Testis (tissue), 3 donors: ENCODE results near the gene A2M. TPM values are rescaled to one million over a fixed set of nuclear protein-coding genes. Genes with fewer than 3 reads are reported as not detected.

ENCODE experiments used
- DNase-seq: peaks from one replicate; pipeline ENCODE4 v3.0.0-alpha.2; 2019
- H3K27ac ChIP-seq, 2 donors: fragments of 200-600 bp; sonication (generic); one replicate each; pipeline ENCODE4 v1.5.1; 2019
- H3K27me3 ChIP-seq: fragments of 200-600 bp; sonication (generic); one replicate; pipeline ENCODE4 v1.5.1; 2019
- H3K36me3 ChIP-seq: fragments of 200-600 bp; sonication (generic); one replicate; pipeline ENCODE4 v1.5.1; 2017; ENCODE audit warnings: low read depth; ENCODE audit errors: missing control alignments
- H3K4me1 ChIP-seq: fragments of 200-600 bp; sonication (generic); one replicate; pipeline ENCODE4 v1.5.1; 2019
- H3K4me3 ChIP-seq, 2 donors: fragments of 200-600 bp; sonication (generic); one replicate each; pipeline ENCODE4 v1.5.1; 2017 to 2019
- H3K9me3 ChIP-seq: fragments of 200-600 bp; sonication (generic); one replicate; pipeline ENCODE4 v1.5.1; 2017
- POLR2A ChIP-seq: fragments of 450-650 bp; IDR thresholded peaks from one replicate; pipeline ENCODE4 v1.6.1; 2017; ENCODE audit warnings: antibody characterized with exemption, mild to moderate bottlenecking, moderate library complexity
- WGBS, 2 donors: methylation state at CpG; one replicate each; pipeline ENCODE4 v1.1.5; 2018; 5-methylcytosine and 5-hydroxymethylcytosine counted together
- intact Hi-C: fragments of 100-400 bp; cut with DNase I; formaldehyde crosslinking; loops from one replicate; pipeline ENCODE4 v1.15.1; 2023; ENCODE audit warnings: low total_unique reads
- polyA plus RNA-seq: library from polyadenylated mRNA; stranded (reverse); fragments of 350-450 nt; fragmentation: Illumina TruSeq; extraction: RNeasy Lipid Tissue Mini Kit (QIAGEN cat#74804); gene quantifications from one replicate; pipeline ENCODE4 v1.2.3, GENCODE V29; 2014; ENCODE audit warnings: low read depth, low replicate concordance; ENCODE audit not compliant: insufficient read depth
- total RNA-seq, 2 donors: library from RNA; depleted of rRNA; stranded (reverse); fragments of >200 nt; gene quantifications; one replicate each; pipeline ENCODE4 v1.2.3, GENCODE V29; 2016
- TF ChIP-seq, protein P1 (sequence below), 3 experiments: fragments of 450-650 bp in 2 of 3; fragments of 200-600 bp in 1 of 3; sonication (generic) in 1 of 3; IDR thresholded peaks; one replicate each; pipeline ENCODE4 v1.5.1; 2016 to 2019; ENCODE audit warnings: antibody characterized with exemption in 3 of 3, mild to moderate bottlenecking in 2 of 3, moderate library complexity in 1 of 3

Gene A2M
- total and polyA plus RNA-seq, 3 donors from 2014 or later = 64.2 to 200 (median 151) TPM

GRCh38 chr12:9114946-9115345, 773 bp downstream of the A2M start:
- Histone ChIP-seq H3K4me1 (peaks cover 28% of the 10 kb centered on the region), H3K4me3 (peak overlapping the region; percentile 2 to 51), H3K27me3 (no peaks in the 10 kb centered on the region), H3K9me3 (no peaks in the 10 kb centered on the region), H3K27ac (peak overlapping the region; percentile 46 to 47), H3K36me3 (no peaks in the 10 kb centered on the region)
- no peak for DNase-seq
- TF ChIP-seq POLR2A = no peak
- TF ChIP-seq, protein P1, sequence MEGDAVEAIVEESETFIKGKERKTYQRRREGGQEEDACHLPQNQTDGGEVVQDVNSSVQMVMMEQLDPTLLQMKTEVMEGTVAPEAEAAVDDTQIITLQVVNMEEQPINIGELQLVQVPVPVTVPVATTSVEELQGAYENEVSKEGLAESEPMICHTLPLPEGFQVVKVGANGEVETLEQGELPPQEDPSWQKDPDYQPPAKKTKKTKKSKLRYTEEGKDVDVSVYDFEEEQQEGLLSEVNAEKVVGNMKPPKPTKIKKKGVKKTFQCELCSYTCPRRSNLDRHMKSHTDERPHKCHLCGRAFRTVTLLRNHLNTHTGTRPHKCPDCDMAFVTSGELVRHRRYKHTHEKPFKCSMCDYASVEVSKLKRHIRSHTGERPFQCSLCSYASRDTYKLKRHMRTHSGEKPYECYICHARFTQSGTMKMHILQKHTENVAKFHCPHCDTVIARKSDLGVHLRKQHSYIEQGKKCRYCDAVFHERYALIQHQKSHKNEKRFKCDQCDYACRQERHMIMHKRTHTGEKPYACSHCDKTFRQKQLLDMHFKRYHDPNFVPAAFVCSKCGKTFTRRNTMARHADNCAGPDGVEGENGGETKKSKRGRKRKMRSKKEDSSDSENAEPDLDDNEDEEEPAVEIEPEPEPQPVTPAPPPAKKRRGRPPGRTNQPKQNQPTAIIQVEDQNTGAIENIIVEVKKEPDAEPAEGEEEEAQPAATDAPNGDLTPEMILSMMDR (IDR thresholded peaks at IDR 0.05) = no peak
- intact Hi-C loops = no loop called here

DNA sequence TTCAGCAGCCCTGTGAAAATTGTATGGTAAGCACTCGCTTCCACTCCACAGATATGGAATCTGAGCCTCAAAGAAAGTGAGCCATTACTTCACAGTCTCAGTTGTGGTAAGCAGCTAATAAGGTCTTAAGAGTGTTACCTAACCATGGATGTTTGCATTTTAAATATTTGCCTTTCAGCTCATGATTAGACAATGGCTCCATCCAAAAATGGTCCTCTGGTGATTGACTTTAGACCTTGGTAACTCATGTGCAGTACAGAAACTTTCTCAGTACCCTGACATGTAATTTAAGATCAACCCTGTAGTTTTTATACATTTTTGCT, 1.8 kb downstream of the A2M start:
- Histone ChIP-seq H3K4me1 (peaks cover 28% of the 10 kb centered on the region), H3K4me3 (no peak overlapping the region), H3K36me3 (no peaks in the 10 kb centered on the region), H3K27me3 (no peaks in the 10 kb centered on the region), H3K9me3 (no peaks in the 10 kb centered on the region), H3K27ac (no peak overlapping the region)
- WGBS, 2 donors = 77 to 78% methylated on average over 1 of the region's 1 CpG
- no peak for TF ChIP-seq POLR2A
- TF ChIP-seq, protein P1 (IDR thresholded peaks at IDR 0.05) = no peak
- DNase-seq = no peak
- intact Hi-C loops = no loop called here

DNA sequence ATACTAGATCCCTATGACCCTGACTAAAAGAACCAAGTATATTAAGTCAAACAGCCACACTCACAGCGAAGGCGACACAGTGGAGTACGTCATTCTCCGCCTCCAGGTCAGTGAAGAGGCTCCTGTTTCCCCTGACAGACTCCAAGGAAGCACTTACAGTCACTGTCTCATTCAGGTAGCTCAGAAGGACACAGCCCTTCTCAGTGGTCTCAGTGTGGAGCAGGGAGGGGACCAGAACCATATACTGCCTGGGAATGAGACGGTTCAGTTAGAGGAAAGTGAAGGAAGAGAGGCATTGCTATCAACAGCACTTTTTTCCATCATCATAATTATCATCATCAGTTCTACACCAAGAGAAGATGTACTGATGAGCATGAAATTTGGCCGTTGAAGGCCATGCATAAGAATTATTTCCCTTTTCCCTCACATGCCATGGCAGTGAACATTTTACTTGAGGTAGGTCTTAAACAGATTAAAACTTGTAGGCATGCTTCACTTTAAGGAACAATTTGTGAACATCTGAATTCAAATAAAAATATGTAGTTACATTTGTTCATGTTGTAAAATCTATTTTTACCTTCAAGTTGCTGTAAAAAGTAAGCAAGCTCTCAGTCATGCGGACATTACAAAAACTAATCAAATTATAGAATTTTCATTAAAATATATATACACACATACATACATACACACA, 2.3 kb downstream of the A2M start:
- intact Hi-C loops = no loop called here
- H3K9me3 ChIP-seq = no peaks in the 10 kb centered on the region
- peaks cover 28% of the 10 kb centered on the region for H3K4me1 ChIP-seq
- no peak overlapping the region for H3K4me3 ChIP-seq
- no peaks in the 10 kb centered on the region for H3K27me3 ChIP-seq
- TF ChIP-seq, protein P1 (IDR thresholded peaks at IDR 0.05) = no peak
- 68 to 82% methylated on average over 7 of the region's 7 CpGs for WGBS, 2 donors
- H3K36me3 ChIP-seq = no peaks in the 10 kb centered on the region
- no peak for DNase-seq
- no peak overlapping the region for H3K27ac ChIP-seq

- no peaks in the 10 kb centered on the region for H3K9me3 ChIP-seq
- intact Hi-C loops = no loop called here
- H3K36me3 ChIP-seq = no peaks in the 10 kb centered on the region
- 87 to 92% methylated on average over 6 of the region's 6 CpGs for WGBS, 2 donors
- H3K4me3 ChIP-seq = no peak overlapping the region
- peaks cover 23% of the 10 kb centered on the region for H3K4me1 ChIP-seq
- no peak overlapping the region for H3K27ac ChIP-seq
- TF ChIP-seq, protein P1 (IDR thresholded peaks at IDR 0.05) = no peak
- no peak for TF ChIP-seq POLR2A
- no peaks in the 10 kb centered on the region for H3K27me3 ChIP-seq
- no peak for DNase-seq
Measured at GRCh38 chr12:9112076-9112853, 3.5 kb downstream of the A2M start.

DNA sequence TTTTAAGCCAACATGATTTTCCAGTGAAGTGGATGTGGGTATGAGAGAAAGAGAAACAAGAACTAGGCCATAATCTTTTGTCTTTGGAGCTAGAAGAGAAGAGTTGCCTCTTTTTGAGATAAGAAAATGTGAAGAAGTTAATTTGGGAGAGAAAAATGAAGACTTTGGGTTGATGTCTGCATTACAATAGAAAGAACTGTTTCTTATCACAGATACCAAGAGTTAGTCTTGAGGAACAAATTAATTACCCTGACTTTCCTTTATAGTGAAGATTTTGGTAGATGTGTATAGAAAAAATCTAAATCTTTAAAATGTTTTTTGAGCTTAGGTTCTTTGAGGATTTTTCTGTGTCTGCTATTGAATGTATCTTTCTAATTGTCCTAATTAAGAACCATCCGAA, 4.2 kb downstream of the A2M start:
- Histone ChIP-seq H3K27me3 (no peaks in the 10 kb centered on the region), H3K36me3 (no peaks in the 10 kb centered on the region), H3K4me3 (no peak overlapping the region), H3K9me3 (no peaks in the 10 kb centered on the region), H3K27ac (no peak overlapping the region), H3K4me1 (peaks cover 16% of the 10 kb centered on the region)
- WGBS, 2 donors = 80 to 81% methylated on average over 1 of the region's 1 CpG
- intact Hi-C loops = no loop called here
- DNase-seq = no peak
- TF ChIP-seq, protein P1 (IDR thresholded peaks at IDR 0.05) = no peak
- no peak for TF ChIP-seq POLR2A
